Hepatocyte (in vitro differentiated cells): ENCODE measurements around the gene ZNF630. TPM values are rescaled to one million over a fixed set of nuclear protein-coding genes. Genes with fewer than 3 reads are reported as not detected.
A peak's percentile ranks its signal among the peaks of the same experiment; 100 is the strongest.
"Not testable (repeated sequence)": the region's sequence is repeated elsewhere in the genome, so short reads cannot be mapped to it uniquely, and the experiment has no call there.

Experiments
- DNase-seq: peaks from one replicate; pipeline ENCODE4 v3.0.0-alpha.2; 2016; ENCODE audit warnings: low spot score
- H2AFZ ChIP-seq: fragments of 200-600 bp; sonication (generic); 2 replicates; pipeline ENCODE4 v1.6.0; 2016; ENCODE audit warnings: antibody characterized with exemption, mild to moderate bottlenecking
- H3K27ac ChIP-seq: fragments of 200-600 bp; sonication (generic); 2 replicates; pipeline ENCODE4 v1.5.1; 2016; ENCODE audit warnings: mild to moderate bottlenecking
- H3K27me3 ChIP-seq: fragments of 200-600 bp; sonication (generic); 2 replicates; pipeline ENCODE4 v1.6.1; 2016
- H3K36me3 ChIP-seq: fragments of 200-600 bp; sonication (generic); replicated peaks from 2 replicates; pipeline ENCODE4 v1.5.1; 2016; ENCODE audit warnings: low read depth; ENCODE audit not compliant: insufficient read depth
- H3K4me1 ChIP-seq: fragments of 200-600 bp; sonication (generic); 2 replicates; pipeline ENCODE4 v1.5.1; 2016; ENCODE audit warnings: mild to moderate bottlenecking, moderate library complexity; ENCODE audit not compliant: insufficient read depth
- H3K4me2 ChIP-seq: fragments of 200-600 bp; sonication (generic); 2 replicates; pipeline ENCODE4 v1.6.0; 2016
- H3K4me3 ChIP-seq: fragments of 200-600 bp; sonication (generic); 2 replicates; pipeline ENCODE4 v1.5.1; 2016; ENCODE audit warnings: mild to moderate bottlenecking
- H3K79me2 ChIP-seq: fragments of 200-600 bp; sonication (generic); 2 replicates; pipeline ENCODE4 v1.6.0; 2017; ENCODE audit warnings: mild to moderate bottlenecking
- H3K9me2 ChIP-seq: fragments of 200-600 bp; sonication (generic); replicated peaks from 2 replicates; pipeline ENCODE4 v1.6.0; 2017; ENCODE audit warnings: mild to moderate bottlenecking; ENCODE audit not compliant: insufficient read depth
- H3K9me3 ChIP-seq: fragments of 200-600 bp; sonication (generic); 2 replicates; pipeline ENCODE4 v1.5.1; 2016; ENCODE audit warnings: low read depth, mild to moderate bottlenecking
- H4K20me1 ChIP-seq: fragments of 200-600 bp; sonication (generic); 2 replicates; pipeline ENCODE4 v1.6.0; 2016; ENCODE audit warnings: mild to moderate bottlenecking; ENCODE audit not compliant: insufficient read depth, poor library complexity, severe bottlenecking
- CTCF ChIP-seq: fragments of 200-600 bp; sonication (generic); IDR thresholded peaks from 2 replicates; pipeline ENCODE4 v1.5.1; 2016; ENCODE audit warnings: antibody characterized with exemption, mild to moderate bottlenecking; ENCODE audit not compliant: poor library complexity
- EZH2 ChIP-seq: fragments of 200-600 bp; sonication (generic); IDR thresholded peaks from 2 replicates; pipeline ENCODE4 v1.6.1; 2016; ENCODE audit warnings: antibody characterized with exemption, mild to moderate bottlenecking, borderline replicate concordance
- EZH2phosphoT487 ChIP-seq: fragments of 200-600 bp; sonication (generic); IDR thresholded peaks from one replicate; pipeline ENCODE4 v1.6.1; 2018; ENCODE audit warnings: antibody characterized with exemption, mild to moderate bottlenecking, low read depth, moderate library complexity; ENCODE audit not compliant: unreplicated experiment, severe bottlenecking
- WGBS: methylation state at CpG from one replicate; pipeline ENCODE4 v1.1.6; 2016; ENCODE audit warnings: low lambda C conversion rate; ENCODE audit errors: missing lambda C conversion rate; 5-methylcytosine and 5-hydroxymethylcytosine counted together
- polyA plus RNA-seq: library from polyadenylated mRNA; unstranded; fragments of >200 nt; fragmentation: Nextera tagmentation; extraction: Ambion mirVana; gene quantifications from 2 replicates; pipeline ENCODE4 v1.2.1, GENCODE V29; 2016
- total RNA-seq: library from RNA; depleted of rRNA; stranded (reverse); fragments of >200 nt; gene quantifications from 2 replicates; pipeline ENCODE4 v1.2.3, GENCODE V29; 2014

The ZNF630 gene
- total and polyA plus RNA-seq, 2 experiments from 2014 or later = 0.53 to 2.8 TPM

DNA sequence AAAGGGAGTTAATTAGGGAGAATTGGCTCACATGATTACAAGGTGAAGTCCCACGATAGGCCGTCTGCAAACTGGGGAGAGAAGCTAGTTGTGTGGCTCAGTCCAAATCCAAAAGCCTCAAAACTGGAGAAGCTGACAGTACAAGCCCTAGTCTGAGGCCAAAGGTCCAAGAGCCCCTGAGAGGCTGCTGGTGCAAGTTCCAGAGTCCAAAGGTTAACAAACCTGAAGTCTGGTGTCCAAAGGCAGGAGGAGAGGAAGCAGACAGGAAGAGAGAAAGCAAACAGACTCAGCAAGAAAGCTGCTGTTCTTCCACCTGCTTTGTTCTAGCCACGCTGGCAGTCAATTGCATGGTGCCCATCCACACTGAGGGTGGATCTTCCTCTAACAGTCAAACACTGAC is 30.0 kb upstream of the ZNF630 start:
- TF ChIP-seq CTCF = no peak
- TF ChIP-seq EZH2phosphoT487 = no peak
- no peak for TF ChIP-seq EZH2
- Histone ChIP-seq H4K20me1 (no peaks in the 10 kb centered on the region), H3K79me2 (no peaks in the 10 kb centered on the region), H3K9me3 (no peaks in the 10 kb centered on the region), H3K9me2 (no peaks in the 10 kb centered on the region), H2AFZ (no peak overlapping the region), H3K4me3 (no peak overlapping the region), H3K36me3 (no peaks in the 10 kb centered on the region), H3K4me1 (no peaks in the 10 kb centered on the region), H3K27ac (peak overlapping the region; percentile 27), H3K27me3 (no peaks in the 10 kb centered on the region), H3K4me2 (no peak overlapping the region)
- WGBS = 82% methylated on average over 3 of the region's 3 CpGs
- DNase-seq = peak; percentile 10

GRCh38 chrX:48092558-48092957 is 21.1 kb upstream of the ZNF630 start:
- WGBS = 67% methylated on average over 3 of the region's 3 CpGs
- not testable (repeated sequence) for H3K36me3 ChIP-seq, H3K27me3 ChIP-seq, H2AFZ ChIP-seq, H3K27ac ChIP-seq, H3K4me2 ChIP-seq, DNase-seq, H3K9me2 ChIP-seq, H3K4me1 ChIP-seq, H3K9me3 ChIP-seq, H4K20me1 ChIP-seq, H3K79me2 ChIP-seq, H3K4me3 ChIP-seq

GRCh38 chrX:48090123-48090522 is 18.7 kb upstream of the ZNF630 start:
- no peaks in the 10 kb centered on the region for H4K20me1 ChIP-seq
- H3K9me2 ChIP-seq = no peaks in the 10 kb centered on the region
- no peaks in the 10 kb centered on the region for H3K79me2 ChIP-seq
- no peak overlapping the region for H3K4me2 ChIP-seq
- peak; percentile 11 for DNase-seq
- no peak overlapping the region for H3K4me3 ChIP-seq
- peak overlapping the region; percentile 43 for H3K27ac ChIP-seq
- H3K27me3 ChIP-seq = no peaks in the 10 kb centered on the region
- no peaks in the 10 kb centered on the region for H3K9me3 ChIP-seq
- no peak for TF ChIP-seq EZH2phosphoT487
- TF ChIP-seq CTCF = no peak
- no peak for TF ChIP-seq EZH2
- H2AFZ ChIP-seq = no peak overlapping the region
- 55% methylated on average over 5 of the region's 5 CpGs for WGBS
- H3K36me3 ChIP-seq = no peaks in the 10 kb centered on the region
- H3K4me1 ChIP-seq = no peaks in the 10 kb centered on the region

DNA sequence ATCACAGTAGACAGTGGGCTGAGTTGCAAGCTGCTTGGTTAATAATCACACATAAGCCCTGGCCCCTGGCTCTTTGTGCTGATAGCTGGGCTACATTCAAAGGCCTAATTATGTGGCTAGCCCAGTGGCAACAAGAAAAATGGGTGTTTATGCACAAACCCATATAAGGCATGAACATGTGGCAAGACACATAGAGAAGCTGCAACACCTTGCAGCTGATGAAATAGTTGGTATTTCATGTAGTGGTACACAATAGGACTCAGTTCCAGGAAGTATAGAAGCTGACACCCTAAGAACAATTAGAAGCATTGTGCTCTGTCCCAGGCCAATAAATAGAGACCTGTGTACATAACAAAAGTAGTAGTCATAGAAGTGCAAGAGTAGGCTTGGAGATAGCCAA is 14.6 kb upstream of the ZNF630 start:
- no peaks in the 10 kb centered on the region for H3K4me1 ChIP-seq
- no peak overlapping the region for H3K4me2 ChIP-seq
- no peaks in the 10 kb centered on the region for H3K9me3 ChIP-seq
- TF ChIP-seq EZH2 = no peak
- TF ChIP-seq CTCF = no peak
- TF ChIP-seq EZH2phosphoT487 = no peak
- H3K79me2 ChIP-seq = no peaks in the 10 kb centered on the region
- DNase-seq = no peak
- no peaks in the 10 kb centered on the region for H3K9me2 ChIP-seq
- peak overlapping the region; percentile 27 for H3K27ac ChIP-seq
- no peaks in the 10 kb centered on the region for H3K27me3 ChIP-seq
- no peaks in the 10 kb centered on the region for H4K20me1 ChIP-seq
- no peak overlapping the region for H3K4me3 ChIP-seq
- no peaks in the 10 kb centered on the region for H3K36me3 ChIP-seq
- H2AFZ ChIP-seq = no peak overlapping the region
